HG02970 (cell line): ENCODE results near the gene RASA3.

Experiments
- ATAC-seq: cut with Tn5 transposase; IDR thresholded peaks from one replicate; pipeline ENCODE4 v1.9.1; 2021; ENCODE audit warnings: mild to moderate bottlenecking, moderate library complexity, moderate number of reproducible peaks; ENCODE audit not compliant: unreplicated experiment, low FRiP score

Gene RASA3

DNA sequence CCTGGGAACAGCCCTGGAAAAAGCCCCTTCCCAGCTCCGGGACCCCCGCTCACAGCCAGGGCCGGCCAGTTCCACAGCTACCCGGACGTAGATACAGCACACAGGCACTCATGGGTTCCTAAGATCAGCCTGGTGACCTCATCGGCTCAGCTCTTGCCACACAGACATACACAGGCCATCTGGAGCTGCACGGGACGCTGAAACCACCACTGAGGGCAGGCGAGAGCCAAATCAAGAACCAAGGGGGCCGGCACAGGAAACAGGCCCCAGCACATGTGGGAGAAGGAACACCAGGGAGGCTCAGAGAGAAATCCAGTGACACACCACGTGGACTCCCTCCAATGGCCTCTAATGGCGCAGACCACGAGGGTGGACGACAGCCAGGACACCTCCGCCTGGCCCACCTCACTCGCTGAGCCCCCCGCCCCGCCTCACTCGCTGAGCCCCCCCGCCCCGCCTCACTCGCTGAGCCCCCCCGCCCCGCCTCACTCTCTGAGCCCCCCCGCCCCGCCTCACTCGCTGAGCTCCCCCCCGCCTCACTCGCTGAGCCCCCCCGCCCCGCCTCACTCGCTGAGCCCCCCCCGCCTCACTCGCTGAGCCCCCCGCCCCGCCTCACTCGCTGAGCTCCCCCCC lies 88.9 kb downstream of the RASA3 start:
- ATAC-seq, result no peak

DNA sequence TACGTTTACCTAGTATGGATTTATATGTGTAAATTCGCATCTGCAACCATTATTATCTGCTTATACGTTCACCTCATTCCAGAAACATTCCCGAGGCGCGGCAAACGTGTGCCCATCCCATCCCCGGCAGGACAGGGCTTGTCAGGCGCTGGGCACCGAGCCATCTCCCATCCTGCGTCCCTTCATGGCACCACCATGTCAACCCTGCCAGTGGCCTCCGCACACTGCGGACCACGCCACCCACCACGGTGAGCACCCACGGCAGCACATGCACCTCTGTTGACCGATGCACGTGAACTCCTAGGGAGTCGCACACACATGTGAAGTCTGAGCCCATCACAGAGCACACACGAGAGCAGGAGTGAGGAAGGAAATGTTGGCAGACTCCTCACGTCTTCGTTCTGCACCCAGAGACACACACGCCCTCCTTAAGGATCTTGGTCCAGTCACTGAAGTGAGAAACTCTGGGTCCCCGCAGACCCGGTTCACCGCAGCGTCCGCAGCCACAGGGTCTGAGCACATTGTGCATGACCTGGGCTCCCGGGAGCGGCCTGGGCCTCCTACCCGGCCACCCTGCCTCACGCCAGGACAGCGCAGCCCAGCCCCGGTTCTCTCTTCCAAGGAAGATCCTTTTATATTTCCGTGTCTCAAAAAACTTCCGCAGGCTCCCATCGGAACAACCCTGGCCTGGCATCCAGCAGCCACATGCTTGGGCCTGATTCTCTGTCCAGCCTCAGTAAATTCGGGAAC lies 90.2 kb downstream of the RASA3 start:
- no peak for ATAC-seq

GRCh38 chr13:114041493-114041892 lies 90.9 kb downstream of the RASA3 start:
- ATAC-seq, result no peak

- ATAC-seq, result no peak
Observed at GRCh38 chr13:114039471-114040141, 92.8 kb downstream of the RASA3 start.

DNA sequence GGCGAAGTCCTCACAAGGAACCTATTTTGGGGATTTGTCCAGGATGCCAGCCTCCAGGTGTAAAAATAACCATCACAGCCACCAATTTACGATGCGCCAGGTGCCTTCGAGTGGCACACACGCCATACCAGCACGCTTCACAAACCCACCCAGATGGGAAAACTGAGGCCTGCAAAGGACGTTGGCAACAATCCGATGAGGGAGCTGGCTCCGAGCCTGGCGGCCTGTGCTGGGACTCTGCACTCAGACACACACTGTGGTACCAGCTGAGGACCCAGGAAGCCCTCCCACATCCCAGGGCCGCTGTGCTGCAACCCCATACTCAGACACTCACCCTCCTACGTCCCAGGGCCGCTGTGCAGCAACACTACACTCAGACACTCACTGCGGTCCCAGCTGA lies 93.5 kb downstream of the RASA3 start:
- ATAC-seq, result no peak

GRCh38 chr13:114038211-114038613 lies 94.2 kb downstream of the RASA3 start:
- ATAC-seq, result no peak

DNA sequence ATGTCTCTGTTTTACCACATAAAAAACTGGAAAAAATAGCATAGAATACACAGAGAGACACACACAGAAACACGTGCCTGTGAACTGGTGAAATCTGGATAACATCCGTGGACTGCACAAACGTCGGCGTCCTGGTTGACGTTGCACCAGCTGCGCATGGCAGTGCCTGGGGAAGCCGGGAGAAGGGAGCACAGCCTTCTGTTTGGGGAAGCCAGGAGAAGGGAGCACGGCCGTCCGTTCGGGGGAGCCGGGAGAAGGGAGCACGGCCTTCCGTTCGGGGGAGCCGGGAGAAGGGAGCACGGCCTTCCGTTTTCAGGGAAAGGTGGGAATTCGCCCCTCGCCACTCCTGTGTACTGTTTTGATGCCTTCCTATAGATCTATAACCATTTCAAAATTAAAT lies 94.7 kb downstream of the RASA3 start:
- no peak for ATAC-seq

GRCh38 chr13:114035583-114036531 lies 96.6 kb downstream of the RASA3 start:
- no peak for ATAC-seq

GRCh38 chr13:114035186-114035582 lies 97.2 kb downstream of the RASA3 start:
- no peak for ATAC-seq

DNA sequence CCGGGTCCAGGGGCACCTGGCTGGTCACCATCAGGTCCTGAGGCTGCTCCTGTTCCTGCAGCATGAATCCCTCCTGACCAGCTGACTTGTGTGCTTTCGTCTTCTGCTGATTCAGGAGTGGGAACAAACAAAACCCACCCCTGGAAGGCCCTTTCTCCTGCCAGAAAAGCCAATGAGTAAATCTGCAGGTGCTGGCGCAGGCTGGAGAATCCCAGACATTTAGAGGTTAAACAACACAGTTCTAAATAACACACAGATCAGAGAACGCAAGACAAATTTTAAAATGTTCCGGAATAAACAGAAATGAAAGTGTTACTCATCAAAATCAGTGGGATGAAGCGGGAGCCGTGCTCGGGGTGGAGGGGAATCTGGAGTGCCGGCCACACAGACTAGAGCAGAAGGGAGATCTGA lies 97.9 kb downstream of the RASA3 start:
- ATAC-seq, result no peak

GRCh38 chr13:114033541-114034315 lies 98.7 kb downstream of the RASA3 start:
- no peak for ATAC-seq

- no peak for ATAC-seq
Observed at GRCh38 chr13:114032126-114032799, 100.2 kb downstream of the RASA3 start.

GRCh38 chr13:114031631-114032030 lies 100.8 kb downstream of the RASA3 start:
- ATAC-seq, result no peak

DNA sequence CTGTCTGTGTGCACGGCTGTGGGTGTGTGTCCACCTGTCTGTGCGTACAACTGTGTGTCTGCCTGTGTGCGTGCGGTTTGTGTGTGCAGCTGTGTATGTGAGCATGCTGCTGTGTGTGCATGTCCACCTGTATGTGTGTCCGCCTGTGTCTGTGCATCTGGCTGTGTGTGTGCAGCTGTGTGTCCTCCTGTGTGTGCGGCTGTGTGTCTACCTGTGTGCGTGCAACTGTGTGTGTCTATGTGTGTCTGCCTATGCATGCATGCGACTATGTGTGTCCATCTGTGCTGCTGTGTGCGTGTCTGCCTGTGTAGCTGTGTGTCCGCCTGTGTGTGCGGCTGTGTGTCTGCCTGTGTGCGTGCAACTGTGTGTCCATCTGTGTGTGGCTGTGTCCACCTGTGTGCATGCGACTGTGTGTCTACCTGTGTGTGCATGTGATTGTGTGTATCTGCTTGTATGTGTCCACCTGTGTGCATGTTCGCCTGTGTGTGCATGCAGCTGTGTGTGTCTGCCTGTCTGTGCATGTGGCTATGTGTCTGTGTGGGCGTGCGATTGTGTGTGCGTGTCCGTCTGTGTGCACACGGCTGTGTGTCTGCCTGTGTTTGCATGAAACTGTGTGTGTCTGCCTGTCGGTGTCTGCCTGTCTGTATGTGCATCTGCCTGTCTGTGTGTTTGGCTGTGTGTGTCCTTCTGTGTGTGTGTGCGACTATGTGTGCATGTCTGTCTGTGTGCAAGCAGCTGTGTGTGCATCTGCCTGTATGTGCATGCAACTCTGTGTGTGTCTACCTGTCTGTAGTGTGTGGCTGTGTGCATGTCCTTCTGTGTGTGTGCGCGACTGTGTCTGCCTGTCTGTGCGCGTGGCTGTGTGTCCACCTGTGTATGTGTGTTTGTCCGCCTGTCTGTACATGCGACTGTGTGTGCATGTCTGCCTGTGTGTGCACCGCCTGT lies 101.5 kb downstream of the RASA3 start:
- ATAC-seq, result no peak

DNA sequence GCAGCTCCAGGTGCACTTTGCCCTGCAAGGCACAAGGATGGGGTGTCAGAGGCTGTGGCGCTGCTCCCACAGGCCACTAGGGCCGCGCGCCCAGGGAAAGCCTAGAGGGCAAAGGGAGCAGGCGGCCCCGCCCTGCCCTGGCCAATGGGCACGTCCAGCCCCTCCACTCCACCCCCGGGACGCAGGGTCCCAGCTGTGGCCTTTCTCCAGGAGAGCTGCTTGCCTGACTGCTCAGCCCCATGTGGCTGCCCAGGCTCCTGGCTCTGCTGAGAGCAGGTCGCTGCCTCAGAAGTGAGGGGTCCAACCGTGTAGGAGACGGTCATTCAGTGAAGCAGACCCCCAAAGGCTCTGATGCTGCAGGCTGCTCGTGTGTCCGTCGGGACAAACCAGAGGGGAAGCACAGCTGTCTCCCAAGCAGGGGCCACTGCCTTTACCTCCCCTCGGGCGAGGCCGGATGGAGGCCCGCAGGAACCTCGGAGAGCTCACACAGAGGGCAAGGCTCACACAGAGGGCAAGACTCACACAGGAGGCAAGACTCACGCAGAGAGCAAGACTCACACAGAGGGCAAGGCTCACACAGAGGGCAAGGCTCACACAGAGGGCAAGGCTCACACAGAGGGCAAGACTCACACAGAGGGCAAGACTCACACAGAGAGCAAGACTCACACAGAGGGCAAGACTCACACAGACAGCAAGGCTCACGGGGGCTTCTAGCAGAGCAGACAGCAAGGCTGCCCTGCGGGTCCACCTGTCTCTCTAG lies 102.4 kb downstream of the RASA3 start:
- ATAC-seq, result no peak

DNA sequence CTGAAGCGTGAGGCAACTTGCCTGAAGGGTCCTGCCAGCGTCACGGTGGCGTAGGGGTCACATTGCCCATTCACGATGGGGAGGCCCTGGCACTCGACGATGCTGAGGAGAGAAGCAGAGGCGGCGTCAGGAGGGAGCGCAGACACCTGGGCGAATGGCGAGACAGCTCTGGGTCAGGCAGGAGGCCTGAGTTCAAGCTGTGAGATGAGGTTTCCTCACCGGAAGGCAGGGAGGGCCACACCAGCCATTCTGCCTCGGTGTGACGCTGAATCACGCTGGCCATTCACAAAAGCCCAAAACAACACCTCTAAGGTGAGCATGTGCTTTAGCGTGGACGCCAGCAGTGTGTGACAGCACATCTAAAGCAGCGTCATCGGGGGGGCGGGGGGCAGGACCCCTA lies 104.6 kb downstream of the RASA3 start:
- ATAC-seq, result no peak

DNA sequence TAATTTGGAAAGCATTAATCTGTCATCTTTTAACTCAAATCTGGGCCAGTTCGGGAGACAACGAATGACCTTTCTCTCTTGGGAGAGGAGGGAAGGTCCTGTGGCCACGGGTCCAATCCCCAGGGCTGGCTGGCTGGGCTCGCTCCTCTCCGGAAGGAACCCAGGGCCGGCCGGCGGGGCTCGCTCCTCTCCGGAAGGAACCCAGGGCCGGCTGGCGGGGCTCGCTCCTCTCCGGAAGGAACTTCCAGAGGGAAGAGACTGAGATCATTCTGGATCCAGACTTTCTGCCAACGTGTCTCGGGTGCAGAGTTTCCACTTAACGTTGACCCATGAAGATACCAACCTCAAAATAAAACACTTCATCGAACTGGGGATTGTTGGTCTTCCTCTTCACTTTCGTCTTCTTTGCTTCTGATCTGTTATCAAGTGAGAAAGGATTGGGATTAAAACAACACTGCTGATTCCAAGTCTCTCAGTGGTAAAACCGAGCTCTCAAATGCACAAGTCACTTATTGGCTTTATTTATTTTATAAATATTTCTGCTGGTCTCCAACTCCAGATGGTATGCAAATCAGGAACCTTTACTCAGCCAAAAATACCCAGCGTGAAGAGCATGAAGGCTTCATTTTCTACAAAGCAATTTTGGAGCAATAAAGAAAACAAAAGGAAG lies 105.2 kb downstream of the RASA3 start:
- ATAC-seq, result no peak
